ENCODE results near the gene ZNF578.
"Not testable (repeated sequence)": the region's sequence is repeated elsewhere in the genome, so short reads cannot be mapped to it uniquely, and the experiment has no call there.

Gene ZNF578

GRCh38 chr19:52518646-52519045 is 65.3 kb downstream of the ZNF578 start:
- Histone ChIP-seq H3K36me3 (ENCODE audit: control insufficient read depth, insufficient read depth, low read length, severe bottlenecking) (no peaks in the 10 kb centered on the region), H3K9me3 (ENCODE audit: control insufficient read depth, low read length) (peaks cover 24% of the 10 kb centered on the region), H3K4me1 (ENCODE audit: control insufficient read depth, insufficient read depth, low read length) (no peaks in the 10 kb centered on the region), H3K27me3 (replicated peaks; ENCODE audit: control insufficient read depth, insufficient read depth, low read length) (no peaks in the 10 kb centered on the region), H3K4me3 (ENCODE audit: low read length) (no peak overlapping the region), H3K9ac (ENCODE audit: low read length) (no peak overlapping the region)
- DNase-seq (ENCODE audit: low read depth) = no peak

- H3K4me1 ChIP-seq (ENCODE audit: control insufficient read depth, insufficient read depth, low read length); H3K36me3 ChIP-seq (ENCODE audit: control insufficient read depth, insufficient read depth, low read length, severe bottlenecking); DNase-seq (ENCODE audit: low read depth); H3K4me3 ChIP-seq (ENCODE audit: low read length); H3K9ac ChIP-seq (ENCODE audit: low read length); H3K27me3 ChIP-seq (replicated peaks; ENCODE audit: control insufficient read depth, insufficient read depth, low read length): not testable (repeated sequence)
- H3K9me3 ChIP-seq (ENCODE audit: control insufficient read depth, low read length) = peaks cover 19% of the 10 kb centered on the region
These were observed 65.8 kb downstream of the ZNF578 start for GRCh38 chr19:52519175-52519574.

- DNase-seq (ENCODE audit: low read depth) = no peak
- peaks cover 10% of the 10 kb centered on the region for H3K9me3 ChIP-seq (ENCODE audit: control insufficient read depth, low read length)
- H3K9ac ChIP-seq (ENCODE audit: low read length) = no peak overlapping the region
- H3K27me3 ChIP-seq (replicated peaks; ENCODE audit: control insufficient read depth, insufficient read depth, low read length) = no peaks in the 10 kb centered on the region
- H3K36me3 ChIP-seq (ENCODE audit: control insufficient read depth, insufficient read depth, low read length, severe bottlenecking) = no peaks in the 10 kb centered on the region
- H3K4me3 ChIP-seq (ENCODE audit: low read length) = no peak overlapping the region
- no peaks in the 10 kb centered on the region for H3K4me1 ChIP-seq (ENCODE audit: control insufficient read depth, insufficient read depth, low read length)
These were observed 66.7 kb downstream of the ZNF578 start for GRCh38 chr19:52520013-52520412.

- no peaks in the 10 kb centered on the region for H3K4me1 ChIP-seq (ENCODE audit: control insufficient read depth, insufficient read depth, low read length)
- H3K9me3 ChIP-seq (ENCODE audit: control insufficient read depth, low read length) = no peaks in the 10 kb centered on the region
- no peak overlapping the region for H3K4me3 ChIP-seq (ENCODE audit: low read length)
- no peak for DNase-seq (ENCODE audit: low read depth)
- no peaks in the 10 kb centered on the region for H3K36me3 ChIP-seq (ENCODE audit: control insufficient read depth, insufficient read depth, low read length, severe bottlenecking)
- H3K9ac ChIP-seq (ENCODE audit: low read length) = no peak overlapping the region
- no peaks in the 10 kb centered on the region for H3K27me3 ChIP-seq (replicated peaks; ENCODE audit: control insufficient read depth, insufficient read depth, low read length)
These were observed 69.2 kb downstream of the ZNF578 start for GRCh38 chr19:52522551-52522950.

- no peak for DNase-seq (ENCODE audit: low read depth)
- H3K27me3 ChIP-seq (replicated peaks; ENCODE audit: control insufficient read depth, insufficient read depth, low read length) = no peaks in the 10 kb centered on the region
- H3K9me3 ChIP-seq (ENCODE audit: control insufficient read depth, low read length) = no peaks in the 10 kb centered on the region
- H3K36me3 ChIP-seq (ENCODE audit: control insufficient read depth, insufficient read depth, low read length, severe bottlenecking) = no peaks in the 10 kb centered on the region
- H3K9ac ChIP-seq (ENCODE audit: low read length) = no peak overlapping the region
- H3K4me3 ChIP-seq (ENCODE audit: low read length) = no peak overlapping the region
- H3K4me1 ChIP-seq (ENCODE audit: control insufficient read depth, insufficient read depth, low read length) = peaks cover 6% of the 10 kb centered on the region
These were observed 70.7 kb downstream of the ZNF578 start for GRCh38 chr19:52524086-52524485.

- Histone ChIP-seq H3K36me3 (ENCODE audit: control insufficient read depth, insufficient read depth, low read length, severe bottlenecking) (no peaks in the 10 kb centered on the region), H3K27me3 (replicated peaks; ENCODE audit: control insufficient read depth, insufficient read depth, low read length) (no peaks in the 10 kb centered on the region), H3K4me3 (ENCODE audit: low read length) (peak within 1 kb of the TSS; percentile 99), H3K9me3 (ENCODE audit: control insufficient read depth, low read length) (no peaks in the 10 kb centered on the region), H3K9ac (ENCODE audit: low read length) (peak within 1 kb of the TSS; percentile 97), H3K4me1 (ENCODE audit: control insufficient read depth, insufficient read depth, low read length) (peaks cover 6% of the 10 kb centered on the region)
- peak; percentile 95 for DNase-seq (ENCODE audit: low read depth)
These were observed 74.0 kb downstream of the ZNF578 start, which contains the start of gene ZNF808 for GRCh38 chr19:52527134-52527955. ZNF808 (plus strand) TSS chr19:52527668; CDS start chr19:52543285, 15,617 bp downstream.

GRCh38 chr19:52527956-52528351 is 74.6 kb downstream of the ZNF578 start:
- H3K36me3 ChIP-seq (ENCODE audit: control insufficient read depth, insufficient read depth, low read length, severe bottlenecking) = peaks cover 5% of the 10 kb centered on the region
- H3K9ac ChIP-seq (ENCODE audit: low read length) = peak overlapping the region; percentile 97
- peak overlapping the region; percentile 99 for H3K4me3 ChIP-seq (ENCODE audit: low read length)
- H3K27me3 ChIP-seq (replicated peaks; ENCODE audit: control insufficient read depth, insufficient read depth, low read length) = no peaks in the 10 kb centered on the region
- peaks cover 6% of the 10 kb centered on the region for H3K4me1 ChIP-seq (ENCODE audit: control insufficient read depth, insufficient read depth, low read length)
- H3K9me3 ChIP-seq (ENCODE audit: control insufficient read depth, low read length) = no peaks in the 10 kb centered on the region
- DNase-seq (ENCODE audit: low read depth) = peak; percentile 56

- H3K27me3 ChIP-seq (replicated peaks; ENCODE audit: control insufficient read depth, insufficient read depth, low read length) = no peaks in the 10 kb centered on the region
- DNase-seq (ENCODE audit: low read depth) = no peak
- peaks cover 11% of the 10 kb centered on the region for H3K4me1 ChIP-seq (ENCODE audit: control insufficient read depth, insufficient read depth, low read length)
- H3K9me3 ChIP-seq (ENCODE audit: control insufficient read depth, low read length) = no peaks in the 10 kb centered on the region
- no peak overlapping the region for H3K9ac ChIP-seq (ENCODE audit: low read length)
- H3K4me3 ChIP-seq (ENCODE audit: low read length) = no peak overlapping the region
- peaks cover 8% of the 10 kb centered on the region for H3K36me3 ChIP-seq (ENCODE audit: control insufficient read depth, insufficient read depth, low read length, severe bottlenecking)
These were observed 79.1 kb downstream of the ZNF578 start for GRCh38 chr19:52532480-52532879.

GRCh38 chr19:52533901-52534300 is 80.5 kb downstream of the ZNF578 start:
- no peak for DNase-seq (ENCODE audit: low read depth)
- Histone ChIP-seq H3K4me3 (ENCODE audit: low read length) (no peak overlapping the region), H3K4me1 (ENCODE audit: control insufficient read depth, insufficient read depth, low read length) (peaks cover 5% of the 10 kb centered on the region), H3K9ac (ENCODE audit: low read length) (no peak overlapping the region), H3K36me3 (ENCODE audit: control insufficient read depth, insufficient read depth, low read length, severe bottlenecking) (peaks cover 8% of the 10 kb centered on the region), H3K27me3 (replicated peaks; ENCODE audit: control insufficient read depth, insufficient read depth, low read length) (no peaks in the 10 kb centered on the region), H3K9me3 (ENCODE audit: control insufficient read depth, low read length) (no peaks in the 10 kb centered on the region)

GRCh38 chr19:52535385-52535770 is 82.0 kb downstream of the ZNF578 start:
- not testable (repeated sequence) for H3K9me3 ChIP-seq (ENCODE audit: control insufficient read depth, low read length); H3K27me3 ChIP-seq (replicated peaks; ENCODE audit: control insufficient read depth, insufficient read depth, low read length); DNase-seq (ENCODE audit: low read depth); H3K4me1 ChIP-seq (ENCODE audit: control insufficient read depth, insufficient read depth, low read length)
- Histone ChIP-seq H3K36me3 (ENCODE audit: control insufficient read depth, insufficient read depth, low read length, severe bottlenecking) (peaks cover 12% of the 10 kb centered on the region), H3K9ac (ENCODE audit: low read length) (peak overlapping the region; percentile 79), H3K4me3 (ENCODE audit: low read length) (peak overlapping the region; percentile 86)

GRCh38 chr19:52535771-52536447 is 82.6 kb downstream of the ZNF578 start:
- H3K36me3 ChIP-seq (ENCODE audit: control insufficient read depth, insufficient read depth, low read length, severe bottlenecking) = peaks cover 12% of the 10 kb centered on the region
- peaks cover 5% of the 10 kb centered on the region for H3K4me1 ChIP-seq (ENCODE audit: control insufficient read depth, insufficient read depth, low read length)
- H3K4me3 ChIP-seq (ENCODE audit: low read length) = peak overlapping the region; percentile 86
- no peaks in the 10 kb centered on the region for H3K9me3 ChIP-seq (ENCODE audit: control insufficient read depth, low read length)
- H3K9ac ChIP-seq (ENCODE audit: low read length) = peak overlapping the region; percentile 79
- DNase-seq (ENCODE audit: low read depth) = peak; percentile 93
- no peaks in the 10 kb centered on the region for H3K27me3 ChIP-seq (replicated peaks; ENCODE audit: control insufficient read depth, insufficient read depth, low read length)
